ENCODE results near the gene SORCS1. TPM values are rescaled to one million over a fixed set of nuclear protein-coding genes. Genes with fewer than 3 reads are reported as not detected.

SORCS1 gene
- total RNA-seq, result not detected

- Mint-ChIP-seq H3K4me1 (ENCODE audit: low read depth) (no peaks in the 10 kb centered on the region), H3K36me3 (ENCODE audit: insufficient read depth in 2 of 2) (peaks cover 3 to 4% of the 10 kb centered on the region in 2 donors), H3K9me3 (peaks cover 0 to 4% of the 10 kb centered on the region in 2 donors), H3K4me3 (no peak within 1 kb of the TSS), H3K27ac (no peak within 1 kb of the TSS), H3K27me3 (ENCODE audit: low read depth) (peaks cover 9% of the 10 kb centered on the region)
- ATAC-seq (replicated peaks in 1 of 2) (no peak), DNase-seq (no peak)
Measured at GRCh38 chr10:107163881-107164861, at the start of gene SORCS1. TSS of gene SORCS1 (minus strand) at chr10:107164706.

GRCh38 chr10:107214261-107214660 lies 49.8 kb upstream of the SORCS1 start:
- H3K27me3 Mint-ChIP-seq (ENCODE audit: low read depth), result no peaks in the 10 kb centered on the region
- ATAC-seq (replicated peaks in 1 of 2) (no peak), DNase-seq (no peak)
- H3K4me1 Mint-ChIP-seq (ENCODE audit: low read depth), result no peaks in the 10 kb centered on the region
- H3K36me3 Mint-ChIP-seq (ENCODE audit: insufficient read depth in 2 of 2), result no peaks in the 10 kb centered on the region
- peaks cover 7 to 15% of the 10 kb centered on the region in 2 donors for H3K9me3 Mint-ChIP-seq
- H3K27ac Mint-ChIP-seq, result no peak overlapping the region
- no peak overlapping the region for H3K4me3 Mint-ChIP-seq

GRCh38 chr10:107213861-107214260 lies 49.4 kb upstream of the SORCS1 start:
- no peaks in the 10 kb centered on the region for H3K4me1 Mint-ChIP-seq (ENCODE audit: low read depth)
- H3K4me3 Mint-ChIP-seq, result no peak overlapping the region
- ATAC-seq (replicated peaks in 1 of 2), result no peak
- H3K9me3 Mint-ChIP-seq, result peaks cover 7 to 15% of the 10 kb centered on the region in 2 donors
- H3K27ac Mint-ChIP-seq, result no peak overlapping the region
- no peaks in the 10 kb centered on the region for H3K27me3 Mint-ChIP-seq (ENCODE audit: low read depth)
- no peak for DNase-seq
- H3K36me3 Mint-ChIP-seq (ENCODE audit: insufficient read depth in 2 of 2), result no peaks in the 10 kb centered on the region

DNA sequence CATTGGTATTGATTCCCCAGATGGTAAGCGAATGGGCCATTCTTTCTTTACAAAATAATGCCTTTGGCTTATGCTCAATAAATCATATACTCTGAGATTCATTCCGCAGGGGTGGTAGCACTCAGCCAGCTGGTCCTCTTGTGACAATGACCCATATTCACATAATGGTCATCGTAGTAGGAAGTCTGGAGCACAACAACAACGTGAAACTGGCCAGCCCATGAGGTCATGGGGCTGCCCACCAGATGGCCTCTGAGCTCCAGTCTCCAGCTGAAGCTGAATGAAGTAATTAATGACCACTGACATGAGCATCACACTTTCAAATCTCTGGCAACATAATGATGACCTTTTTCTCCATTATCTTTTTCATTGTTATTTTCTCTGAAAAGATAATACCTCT lies 42.3 kb upstream of the SORCS1 start:
- no peaks in the 10 kb centered on the region for H3K4me1 Mint-ChIP-seq (ENCODE audit: low read depth)
- H3K27ac Mint-ChIP-seq, result no peak overlapping the region
- no peaks in the 10 kb centered on the region for H3K36me3 Mint-ChIP-seq (ENCODE audit: insufficient read depth in 2 of 2)
- ATAC-seq (replicated peaks in 1 of 2) (no peak), DNase-seq (no peak)
- peaks cover 9 to 10% of the 10 kb centered on the region in 2 donors for H3K9me3 Mint-ChIP-seq
- no peak overlapping the region for H3K4me3 Mint-ChIP-seq
- no peaks in the 10 kb centered on the region for H3K27me3 Mint-ChIP-seq (ENCODE audit: low read depth)

DNA sequence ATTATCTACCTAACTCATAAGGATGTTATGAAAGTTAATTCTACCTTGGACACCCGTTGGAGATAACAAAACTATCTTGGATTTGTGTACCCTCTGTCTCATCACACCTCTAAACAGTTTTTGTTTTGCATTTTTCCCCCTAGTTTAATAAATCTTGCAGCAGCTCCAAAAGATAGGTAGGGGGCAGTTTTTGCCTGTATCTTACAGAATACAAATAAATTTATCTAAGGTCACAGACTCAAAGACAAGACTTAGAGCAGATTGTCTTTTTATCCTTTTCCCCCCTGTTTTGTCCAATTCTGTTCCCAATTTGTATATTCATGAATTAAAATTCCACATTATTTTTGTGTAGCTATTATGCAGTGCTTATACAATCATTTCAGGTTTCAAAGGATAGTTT lies 5.0 kb upstream of the SORCS1 start:
- Mint-ChIP-seq H3K9me3 (peaks cover 1 to 6% of the 10 kb centered on the region in 2 donors), H3K36me3 (ENCODE audit: insufficient read depth in 2 of 2) (peaks cover 3 to 4% of the 10 kb centered on the region in 2 donors), H3K27ac (no peak overlapping the region), H3K4me3 (no peak overlapping the region), H3K4me1 (ENCODE audit: low read depth) (no peaks in the 10 kb centered on the region), H3K27me3 (ENCODE audit: low read depth) (peaks cover 9% of the 10 kb centered on the region)
- DNase-seq, result no peak
- no peak for ATAC-seq (replicated peaks in 1 of 2)

DNA sequence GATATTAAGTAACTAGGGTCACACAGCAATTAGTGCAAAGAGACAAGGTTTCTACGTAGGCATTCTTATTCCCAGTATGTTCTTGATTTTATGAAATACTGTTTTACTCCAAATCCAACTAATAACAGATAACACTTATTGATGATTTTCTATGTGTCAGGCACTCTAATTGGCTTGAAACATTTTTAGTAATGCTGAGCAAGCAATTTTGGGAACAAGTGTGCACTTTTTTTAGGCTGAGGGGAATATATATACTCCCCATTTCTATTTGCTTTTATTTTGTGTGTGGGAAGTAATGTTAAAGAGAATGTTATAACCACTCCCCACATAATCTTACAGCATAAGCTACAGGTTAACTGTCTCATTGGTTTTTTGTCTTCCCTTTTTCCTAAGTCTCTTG lies 4.2 kb upstream of the SORCS1 start:
- peaks cover 3 to 4% of the 10 kb centered on the region in 2 donors for H3K36me3 Mint-ChIP-seq (ENCODE audit: insufficient read depth in 2 of 2)
- H3K4me3 Mint-ChIP-seq, result no peak overlapping the region
- no peak for ATAC-seq (replicated peaks in 1 of 2)
- no peak overlapping the region for H3K27ac Mint-ChIP-seq
- DNase-seq, result no peak
- H3K27me3 Mint-ChIP-seq (ENCODE audit: low read depth), result peaks cover 9% of the 10 kb centered on the region
- H3K9me3 Mint-ChIP-seq, result peaks cover 1 to 6% of the 10 kb centered on the region in 2 donors
- H3K4me1 Mint-ChIP-seq (ENCODE audit: low read depth), result no peaks in the 10 kb centered on the region

DNA sequence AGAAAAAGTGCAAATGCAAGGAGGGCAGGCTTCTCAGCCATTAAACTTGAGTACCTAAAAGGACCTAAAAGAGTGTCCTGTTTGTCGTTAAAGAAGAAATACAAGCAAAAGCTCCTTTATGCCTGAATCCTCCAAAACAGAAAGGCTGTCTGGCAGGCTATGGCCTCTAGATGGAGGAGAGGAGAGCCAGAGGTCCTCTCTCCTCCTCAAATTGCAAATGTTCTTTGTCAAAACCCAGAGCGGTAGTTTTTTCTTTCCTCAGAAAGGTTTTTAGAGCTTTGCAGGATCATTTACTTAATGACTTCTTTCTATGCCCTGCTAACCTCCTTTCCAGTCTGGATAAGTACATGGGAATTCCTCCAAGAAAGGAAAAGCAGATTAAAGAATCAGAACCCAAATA lies 1.9 kb upstream of the SORCS1 start:
- ATAC-seq (replicated peaks in 1 of 2) (no peak), DNase-seq (no peak)
- peaks cover 3 to 4% of the 10 kb centered on the region in 2 donors for H3K36me3 Mint-ChIP-seq (ENCODE audit: insufficient read depth in 2 of 2)
- no peaks in the 10 kb centered on the region for H3K4me1 Mint-ChIP-seq (ENCODE audit: low read depth)
- H3K9me3 Mint-ChIP-seq, result peaks cover 0 to 4% of the 10 kb centered on the region in 2 donors
- peaks cover 9% of the 10 kb centered on the region for H3K27me3 Mint-ChIP-seq (ENCODE audit: low read depth)
- H3K4me3 Mint-ChIP-seq, result no peak overlapping the region
- no peak overlapping the region for H3K27ac Mint-ChIP-seq

DNA sequence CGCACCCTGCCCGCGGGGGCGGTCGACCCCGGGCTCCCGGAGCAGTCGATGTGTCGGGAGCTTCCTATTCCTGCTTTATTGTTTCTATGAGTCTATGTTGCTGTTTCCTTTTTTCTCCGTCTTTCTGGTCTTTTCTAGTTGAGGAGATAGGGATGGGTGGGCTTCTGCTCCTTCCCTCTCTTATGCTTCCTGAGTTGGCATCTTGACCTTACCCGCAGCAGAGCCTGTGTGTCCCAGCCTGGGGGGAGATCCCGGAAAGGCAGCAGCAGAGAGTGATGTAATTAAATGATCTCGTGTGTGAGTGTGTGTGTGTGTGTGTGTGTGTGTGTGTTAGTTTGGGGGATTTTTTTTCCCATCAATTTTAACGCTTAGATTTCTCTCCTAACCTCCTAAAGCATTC lies 486 bp upstream of the SORCS1 start:
- H3K9me3 Mint-ChIP-seq, result peaks cover 0 to 4% of the 10 kb centered on the region in 2 donors
- H3K4me1 Mint-ChIP-seq (ENCODE audit: low read depth), result no peaks in the 10 kb centered on the region
- H3K27ac Mint-ChIP-seq, result no peak overlapping the region
- peaks cover 3 to 4% of the 10 kb centered on the region in 2 donors for H3K36me3 Mint-ChIP-seq (ENCODE audit: insufficient read depth in 2 of 2)
- no peak overlapping the region for H3K4me3 Mint-ChIP-seq
- ATAC-seq (replicated peaks in 1 of 2) (no peak), DNase-seq (no peak)
- peaks cover 9% of the 10 kb centered on the region for H3K27me3 Mint-ChIP-seq (ENCODE audit: low read depth)

- H3K27me3 Mint-ChIP-seq (ENCODE audit: low read depth), result peaks cover 9% of the 10 kb centered on the region
- no peaks in the 10 kb centered on the region for H3K4me1 Mint-ChIP-seq (ENCODE audit: low read depth)
- no peak overlapping the region for H3K27ac Mint-ChIP-seq
- peaks cover 0 to 4% of the 10 kb centered on the region in 2 donors for H3K9me3 Mint-ChIP-seq
- ATAC-seq (replicated peaks in 1 of 2) (no peak), DNase-seq (no peak)
- H3K36me3 Mint-ChIP-seq (ENCODE audit: insufficient read depth in 2 of 2), result peaks cover 3 to 4% of the 10 kb centered on the region in 2 donors
- no peak overlapping the region for H3K4me3 Mint-ChIP-seq
Measured at GRCh38 chr10:107163076-107163855, 1.2 kb downstream of the SORCS1 start.

GRCh38 chr10:107160866-107161265 lies 3.6 kb downstream of the SORCS1 start:
- Mint-ChIP-seq H3K9me3 (peaks cover 0 to 4% of the 10 kb centered on the region in 2 donors), H3K4me1 (ENCODE audit: low read depth) (no peaks in the 10 kb centered on the region), H3K4me3 (no peak overlapping the region)

DNA sequence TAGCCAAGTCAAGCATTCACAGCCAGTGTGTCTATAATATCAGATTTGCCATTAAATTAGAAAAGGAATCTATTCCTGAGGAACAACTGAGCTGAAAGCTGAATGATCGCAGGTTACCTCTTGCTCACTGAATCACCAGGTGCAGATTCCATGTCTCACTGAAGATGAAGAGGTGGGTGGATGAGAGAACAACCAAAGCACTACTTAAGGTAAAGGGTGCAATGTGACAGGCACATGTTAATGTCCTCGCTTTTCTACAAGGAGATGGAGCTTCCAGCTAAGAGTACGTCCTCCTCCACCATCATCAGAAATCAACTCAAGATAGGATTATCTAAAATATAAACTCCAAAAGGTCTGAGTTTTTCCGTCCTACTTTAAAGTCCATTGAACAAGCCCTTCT lies 4.6 kb downstream of the SORCS1 start:
- no peak for ATAC-seq (replicated peaks in 1 of 2)
- H3K4me3 Mint-ChIP-seq, result no peak overlapping the region
- H3K27ac Mint-ChIP-seq, result no peak overlapping the region
- H3K27me3 Mint-ChIP-seq (ENCODE audit: low read depth), result peaks cover 2% of the 10 kb centered on the region
- H3K36me3 Mint-ChIP-seq (ENCODE audit: insufficient read depth in 2 of 2), result peaks cover under 1% of the 10 kb centered on the region in 2 donors
- no peak for DNase-seq
- H3K9me3 Mint-ChIP-seq, result peaks cover 0 to under 1% of the 10 kb centered on the region in 2 donors
- H3K4me1 Mint-ChIP-seq (ENCODE audit: low read depth), result no peaks in the 10 kb centered on the region

More at GRCh38 chr10:107160866-107161265, 3.6 kb downstream of the SORCS1 start:
- ATAC-seq (replicated peaks in 1 of 2) (no peak), DNase-seq (no peak)
- peaks cover 3 to 4% of the 10 kb centered on the region in 2 donors for H3K36me3 Mint-ChIP-seq (ENCODE audit: insufficient read depth in 2 of 2)
- H3K27ac Mint-ChIP-seq, result no peak overlapping the region
- H3K27me3 Mint-ChIP-seq (ENCODE audit: low read depth), result peaks cover 9% of the 10 kb centered on the region

DNA sequence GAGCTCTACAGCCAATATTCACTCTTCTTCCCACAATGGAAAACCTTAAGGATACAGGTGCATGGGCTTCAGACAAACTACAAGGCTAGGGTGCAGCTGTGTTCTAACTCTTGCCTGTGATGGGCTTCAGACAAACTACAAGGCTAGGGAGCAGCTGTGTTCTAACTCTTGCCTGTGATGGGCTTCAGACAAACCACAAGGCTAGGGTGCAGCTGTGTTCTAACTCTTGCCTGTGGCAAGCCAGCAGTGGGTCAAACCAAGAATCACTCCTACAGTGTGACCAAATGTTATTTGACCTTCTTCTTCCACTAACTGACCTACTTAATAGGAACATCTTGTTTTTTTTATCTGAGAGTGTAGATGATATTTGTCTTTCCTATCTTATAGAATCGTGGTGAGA lies 7.4 kb downstream of the SORCS1 start:
- H3K36me3 Mint-ChIP-seq (ENCODE audit: insufficient read depth in 2 of 2), result peaks cover 2 to 5% of the 10 kb centered on the region in 2 donors
- H3K27ac Mint-ChIP-seq, result no peak overlapping the region
- H3K27me3 Mint-ChIP-seq (ENCODE audit: low read depth), result no peaks in the 10 kb centered on the region
- DNase-seq (no peak), ATAC-seq (replicated peaks in 1 of 2) (no peak)
- H3K9me3 Mint-ChIP-seq, result peaks cover 4 to 7% of the 10 kb centered on the region in 2 donors
- no peak overlapping the region for H3K4me3 Mint-ChIP-seq
- H3K4me1 Mint-ChIP-seq (ENCODE audit: low read depth), result no peaks in the 10 kb centered on the region

- H3K4me3 Mint-ChIP-seq, result no peak overlapping the region
- no peak for DNase-seq
- no peak for ATAC-seq (replicated peaks in 1 of 2)
Measured at GRCh38 chr10:107152087-107152486, 12.4 kb downstream of the SORCS1 start.

More at GRCh38 chr10:107152087-107152486, 12.4 kb downstream of the SORCS1 start:
- Mint-ChIP-seq H3K36me3 (ENCODE audit: insufficient read depth in 2 of 2) (peaks cover 4 to 8% of the 10 kb centered on the region in 2 donors), H3K4me1 (ENCODE audit: low read depth) (no peaks in the 10 kb centered on the region), H3K27me3 (ENCODE audit: low read depth) (no peaks in the 10 kb centered on the region), H3K27ac (no peak overlapping the region), H3K9me3 (peaks cover 11 to 26% of the 10 kb centered on the region in 2 donors)
